Stomach (tissue), 4 donors: ENCODE results near the gene TMC4.

Experiments
- EP300 ChIP-seq: sonication (generic); formaldehyde crosslinking; IDR thresholded peaks from one replicate; pipeline ENCODE4 v1.6.1; 2017; ENCODE audit warnings: antibody characterized with exemption
- POLR2A ChIP-seq, 4 donors: fragments of 450-650 bp; IDR thresholded peaks; one replicate each; pipeline ENCODE4 v1.6.1; 2016; ENCODE audit warnings: antibody characterized with exemption in 4 of 4, control low read depth in 2 of 4, mild to moderate bottlenecking in 1 of 4, moderate library complexity in 1 of 4
- POLR2AphosphoS5 ChIP-seq, 3 donors: sonication (generic); formaldehyde crosslinking; IDR thresholded peaks; one replicate each; pipeline ENCODE4 v1.6.1; 2016; ENCODE audit warnings: antibody characterized with exemption in 3 of 3
- TF ChIP-seq, protein P1 (sequence below), 7 experiments: fragments of 450-650 bp in 4 of 7; fragments of 200-600 bp in 3 of 7; sonication (generic) in 3 of 7; IDR thresholded peaks; one replicate each; pipeline ENCODE4 v1.5.1; 2016 to 2019; ENCODE audit warnings: antibody characterized with exemption in 7 of 7, control low read depth in 2 of 7, mild to moderate bottlenecking in 1 of 7

DNA sequence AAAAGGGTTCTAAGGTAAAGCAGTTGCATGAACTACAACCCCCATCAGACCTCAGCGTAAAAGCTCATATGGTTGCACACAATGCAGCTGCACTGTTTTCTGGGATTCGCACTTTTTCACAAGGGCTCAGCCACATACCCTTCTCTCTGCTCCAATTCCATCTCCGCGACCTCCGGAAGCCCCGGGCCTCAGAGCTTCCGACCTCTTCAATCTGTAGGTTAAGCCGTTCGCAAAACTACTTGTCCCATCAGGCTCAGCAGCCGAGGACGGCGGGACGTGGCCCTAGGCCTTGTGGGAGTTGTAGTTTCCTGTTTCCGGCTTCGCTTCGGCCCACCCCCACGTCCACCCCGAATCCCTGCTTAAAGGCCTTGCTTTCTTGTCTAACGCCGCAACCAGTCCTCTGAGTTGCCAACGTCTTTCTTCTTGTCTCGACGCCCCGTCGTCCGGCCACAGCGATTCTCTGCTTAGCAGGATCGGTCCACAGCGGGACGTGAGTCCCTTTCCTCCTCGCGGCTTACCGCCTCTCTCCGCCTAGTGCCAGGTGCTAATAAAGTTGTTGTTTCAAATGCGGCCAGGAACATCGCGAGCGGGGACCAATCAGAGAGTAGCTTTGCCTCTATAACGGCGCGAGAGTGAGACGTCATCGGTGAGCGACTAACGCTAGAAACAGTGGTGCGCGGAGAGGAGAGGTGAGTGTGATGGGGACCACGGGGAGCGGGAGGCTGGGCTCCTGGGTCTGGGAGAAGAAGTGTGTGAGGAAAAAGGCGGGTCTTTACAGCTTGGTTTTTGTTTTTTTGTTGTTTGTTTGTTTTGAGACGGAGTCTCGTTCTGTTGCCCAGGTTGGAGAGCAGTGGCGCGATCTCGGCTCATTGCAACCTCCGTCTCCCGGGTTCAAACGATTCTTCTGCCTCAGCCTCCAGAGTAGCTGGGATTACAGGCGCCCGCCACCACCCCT is 57.6 kb downstream of the TMC4 start, which contains the start of the genes PRPF31 and TFPT:
- TF ChIP-seq, protein P1, sequence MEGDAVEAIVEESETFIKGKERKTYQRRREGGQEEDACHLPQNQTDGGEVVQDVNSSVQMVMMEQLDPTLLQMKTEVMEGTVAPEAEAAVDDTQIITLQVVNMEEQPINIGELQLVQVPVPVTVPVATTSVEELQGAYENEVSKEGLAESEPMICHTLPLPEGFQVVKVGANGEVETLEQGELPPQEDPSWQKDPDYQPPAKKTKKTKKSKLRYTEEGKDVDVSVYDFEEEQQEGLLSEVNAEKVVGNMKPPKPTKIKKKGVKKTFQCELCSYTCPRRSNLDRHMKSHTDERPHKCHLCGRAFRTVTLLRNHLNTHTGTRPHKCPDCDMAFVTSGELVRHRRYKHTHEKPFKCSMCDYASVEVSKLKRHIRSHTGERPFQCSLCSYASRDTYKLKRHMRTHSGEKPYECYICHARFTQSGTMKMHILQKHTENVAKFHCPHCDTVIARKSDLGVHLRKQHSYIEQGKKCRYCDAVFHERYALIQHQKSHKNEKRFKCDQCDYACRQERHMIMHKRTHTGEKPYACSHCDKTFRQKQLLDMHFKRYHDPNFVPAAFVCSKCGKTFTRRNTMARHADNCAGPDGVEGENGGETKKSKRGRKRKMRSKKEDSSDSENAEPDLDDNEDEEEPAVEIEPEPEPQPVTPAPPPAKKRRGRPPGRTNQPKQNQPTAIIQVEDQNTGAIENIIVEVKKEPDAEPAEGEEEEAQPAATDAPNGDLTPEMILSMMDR (IDR thresholded peaks at IDR 0.05): peak in 1 of 7 experiments; percentile 16
- peak in 2 of 4 donors; percentile 28 to 64 for TF ChIP-seq POLR2A (IDR thresholded peaks at IDR 0.05)
- TF ChIP-seq POLR2AphosphoS5 (IDR thresholded peaks at IDR 0.05): peak; percentile 79 to 96 (median 87)
- no peak for TF ChIP-seq EP300
